WTC11 (cell line): Measurements from ENCODE around the gene PIK3R6. TPM values are rescaled to one million over a fixed set of nuclear protein-coding genes. Genes with fewer than 3 reads are reported as not detected.

ENCODE experiments used
- ATAC-seq: fragments of 200-7000 bp; cut with Tn5 transposase; 2 replicates; pipeline ENCODE4 v1.10.0; 2021; ENCODE audit warnings: mild to moderate bottlenecking, moderate library complexity
- CTCF ChIA-PET: fragments of 300-600 bp; sonication (Branson Sonifier 250); formaldehyde crosslinking; loops from one replicate; lab custom pipeline; 2021; ENCODE audit warnings: antibody characterized with exemption; lab: Charles Lee
- POLR2A ChIA-PET: fragments of 350-600 bp; sonication (Branson Sonifier 250); formaldehyde crosslinking; loops from one replicate; lab custom pipeline; 2021; ENCODE audit warnings: antibody characterized with exemption; lab: Charles Lee
- DNase-seq: peaks from one replicate; pipeline ENCODE4 v3.0.0; 2021; ENCODE audit warnings: low spot score
- H3K27ac Mint-ChIP-seq: 2 replicates; pipeline ENCODE4 v1.8.0; 2021; ENCODE audit warnings: mixed read lengths
- H3K27me3 Mint-ChIP-seq: 2 replicates; pipeline ENCODE4 v1.8.0; 2021; ENCODE audit warnings: low read depth, mild to moderate bottlenecking, moderate library complexity, mixed read lengths
- H3K36me3 Mint-ChIP-seq: 2 replicates; pipeline ENCODE4 v1.8.0; 2021; ENCODE audit warnings: mixed read lengths
- H3K4me1 Mint-ChIP-seq: 2 replicates; pipeline ENCODE4 v1.8.0; 2022; ENCODE audit warnings: mixed read lengths
- H3K4me3 Mint-ChIP-seq: 2 replicates; pipeline ENCODE4 v1.8.0; 2021; ENCODE audit warnings: mild to moderate bottlenecking, moderate library complexity, mixed read lengths
- H3K9me3 Mint-ChIP-seq: 2 replicates; pipeline ENCODE4 v1.8.0; 2021; ENCODE audit warnings: mixed read lengths
- CREB1 ChIP-seq: sonication (generic); formaldehyde crosslinking; IDR thresholded peaks from 2 replicates; pipeline ENCODE4 v1.8.0; 2023; ENCODE audit warnings: mild to moderate bottlenecking, missing genetic modification reagents
- FOXJ3 ChIP-seq: sonication (generic); formaldehyde crosslinking; IDR thresholded peaks from 2 replicates; pipeline ENCODE4 v1.9.0; 2021; ENCODE audit warnings: missing genetic modification reagents, mild to moderate bottlenecking, borderline replicate concordance
- MYBL2 ChIP-seq: sonication (generic); formaldehyde crosslinking; IDR thresholded peaks from 2 replicates; pipeline ENCODE4 v1.8.1; 2023; ENCODE audit warnings: mild to moderate bottlenecking, moderate library complexity, missing genetic modification reagents
- NFYB ChIP-seq: sonication (generic); formaldehyde crosslinking; conservative IDR thresholded peaks from 2 replicates; pipeline ENCODE4 v1.8.0; 2022; ENCODE audit warnings: low read depth, missing genetic modification reagents
- RELA ChIP-seq: sonication (generic); formaldehyde crosslinking; IDR thresholded peaks from 2 replicates; pipeline ENCODE4 v1.8.1; 2022; ENCODE audit warnings: missing genetic modification reagents, mild to moderate bottlenecking, borderline replicate concordance
- RORB ChIP-seq: fragments of 250-450 bp; sonication (Bioruptor Pico); IDR thresholded peaks from 2 replicates; pipeline ENCODE4 v1.9.0; 2021; ENCODE audit warnings: mild to moderate bottlenecking
- SP1 ChIP-seq: sonication (generic); formaldehyde crosslinking; conservative IDR thresholded peaks from 2 replicates; pipeline ENCODE4 v1.8.1; 2022; ENCODE audit warnings: missing genetic modification reagents
- ZNF138 ChIP-seq: sonication (generic); formaldehyde crosslinking; conservative IDR thresholded peaks from 2 replicates; pipeline ENCODE4 v1.8.1; 2022; ENCODE audit warnings: mild to moderate bottlenecking, moderate library complexity, missing genetic modification reagents
- ZNF263 ChIP-seq: sonication (generic); formaldehyde crosslinking; IDR thresholded peaks from 2 replicates; pipeline ENCODE4 v1.8.1; 2022; ENCODE audit warnings: low read depth, mild to moderate bottlenecking, moderate library complexity, missing genetic modification reagents
- ZNF423 ChIP-seq: fragments of 250-450 bp; sonication (Bioruptor Pico); IDR thresholded peaks from 2 replicates; pipeline ENCODE4 v2.1.2; 2022; ENCODE audit warnings: mild to moderate bottlenecking, moderate library complexity
- total RNA-seq: library from RNA; stranded (reverse); gene quantifications from 3 replicates; pipeline ENCODE4 v1.2.3, GENCODE V29; 2021
- TF ChIP-seq, protein P1 (sequence below): sonication (generic); formaldehyde crosslinking; IDR thresholded peaks from 2 replicates; pipeline ENCODE4 v1.8.0; 2023; ENCODE audit warnings: mild to moderate bottlenecking, missing genetic modification reagents
- TF ChIP-seq, protein P2 (sequence below): sonication (generic); formaldehyde crosslinking; IDR thresholded peaks from 2 replicates; pipeline ENCODE4 v1.8.1; 2022; ENCODE audit warnings: low read depth, missing genetic modification reagents, borderline replicate concordance
- TF ChIP-seq, protein P3 (sequence below): fragments of 250-450 bp; sonication (Bioruptor Pico); IDR thresholded peaks from 2 replicates; pipeline ENCODE4 v1.9.0; 2021; ENCODE audit warnings: mild to moderate bottlenecking
- TF ChIP-seq, protein P4 (sequence below): fragments of 250-450 bp; sonication (Bioruptor Pico); IDR thresholded peaks from 2 replicates; pipeline ENCODE4 v1.8.0; 2021; ENCODE audit warnings: mild to moderate bottlenecking
- TF ChIP-seq, protein P5 (sequence below): sonication (generic); formaldehyde crosslinking; IDR thresholded peaks from 2 replicates; pipeline ENCODE4 v1.8.1; 2022; ENCODE audit warnings: missing genetic modification reagents, borderline replicate concordance
- TF ChIP-seq, protein P6 (sequence below): sonication (generic); formaldehyde crosslinking; IDR thresholded peaks from 2 replicates; pipeline ENCODE4 v1.8.0; 2022; ENCODE audit warnings: missing genetic modification reagents
- TF ChIP-seq, protein P7 (sequence below): sonication (generic); formaldehyde crosslinking; IDR thresholded peaks from 2 replicates; pipeline ENCODE4 v1.8.0; 2022; ENCODE audit warnings: mild to moderate bottlenecking, missing genetic modification reagents

PIK3R6 gene
- total RNA-seq, 1 experiment from 2014 or later = 0.15 TPM

DNA sequence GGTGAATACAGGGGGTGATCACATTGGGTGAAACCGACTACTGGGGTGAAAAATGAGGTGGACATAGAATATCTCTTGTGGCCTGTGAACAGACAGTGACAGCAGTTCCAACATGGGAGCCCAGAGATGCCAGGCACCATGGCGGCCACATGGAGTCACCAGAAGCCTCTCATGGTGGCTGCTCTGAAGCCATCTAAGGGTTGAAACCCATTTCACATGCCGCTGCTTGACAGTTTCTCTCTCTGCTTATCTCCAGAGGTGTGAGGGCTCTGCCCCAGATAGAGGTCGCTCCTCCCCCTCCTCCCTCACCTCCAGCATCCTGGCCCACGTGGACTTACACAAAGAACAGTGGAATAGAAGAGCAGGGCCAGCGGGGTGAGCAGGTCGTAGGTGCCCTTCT, 37.9 kb upstream of the PIK3R6 start:
- no peaks in the 10 kb centered on the region; the same call in 1 of the 2 replicates for H3K27me3 Mint-ChIP-seq
- no peak for DNase-seq
- H3K4me1 Mint-ChIP-seq = peaks cover 12% of the 10 kb centered on the region
- TF ChIP-seq ZNF263 (CRISPR knock-in tag) (no peak), ZNF423 (CRISPR knock-in tag) (no peak), ZNF138 (CRISPR knock-in tag) (no peak), SP1 (CRISPR knock-in tag) (no peak), RORB (CRISPR knock-in tag) (no peak), NFYB (no peak), MYBL2 (CRISPR knock-in tag) (no peak), FOXJ3 (no peak), CREB1 (no peak), RELA (CRISPR knock-in tag) (no peak)
- TF ChIP-seq, protein P1, sequence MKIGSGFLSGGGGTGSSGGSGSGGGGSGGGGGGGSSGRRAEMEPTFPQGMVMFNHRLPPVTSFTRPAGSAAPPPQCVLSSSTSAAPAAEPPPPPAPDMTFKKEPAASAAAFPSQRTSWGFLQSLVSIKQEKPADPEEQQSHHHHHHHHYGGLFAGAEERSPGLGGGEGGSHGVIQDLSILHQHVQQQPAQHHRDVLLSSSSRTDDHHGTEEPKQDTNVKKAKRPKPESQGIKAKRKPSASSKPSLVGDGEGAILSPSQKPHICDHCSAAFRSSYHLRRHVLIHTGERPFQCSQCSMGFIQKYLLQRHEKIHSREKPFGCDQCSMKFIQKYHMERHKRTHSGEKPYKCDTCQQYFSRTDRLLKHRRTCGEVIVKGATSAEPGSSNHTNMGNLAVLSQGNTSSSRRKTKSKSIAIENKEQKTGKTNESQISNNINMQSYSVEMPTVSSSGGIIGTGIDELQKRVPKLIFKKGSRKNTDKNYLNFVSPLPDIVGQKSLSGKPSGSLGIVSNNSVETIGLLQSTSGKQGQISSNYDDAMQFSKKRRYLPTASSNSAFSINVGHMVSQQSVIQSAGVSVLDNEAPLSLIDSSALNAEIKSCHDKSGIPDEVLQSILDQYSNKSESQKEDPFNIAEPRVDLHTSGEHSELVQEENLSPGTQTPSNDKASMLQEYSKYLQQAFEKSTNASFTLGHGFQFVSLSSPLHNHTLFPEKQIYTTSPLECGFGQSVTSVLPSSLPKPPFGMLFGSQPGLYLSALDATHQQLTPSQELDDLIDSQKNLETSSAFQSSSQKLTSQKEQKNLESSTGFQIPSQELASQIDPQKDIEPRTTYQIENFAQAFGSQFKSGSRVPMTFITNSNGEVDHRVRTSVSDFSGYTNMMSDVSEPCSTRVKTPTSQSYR (CRISPR knock-in tag) = no peak
- TF ChIP-seq, protein P2, sequence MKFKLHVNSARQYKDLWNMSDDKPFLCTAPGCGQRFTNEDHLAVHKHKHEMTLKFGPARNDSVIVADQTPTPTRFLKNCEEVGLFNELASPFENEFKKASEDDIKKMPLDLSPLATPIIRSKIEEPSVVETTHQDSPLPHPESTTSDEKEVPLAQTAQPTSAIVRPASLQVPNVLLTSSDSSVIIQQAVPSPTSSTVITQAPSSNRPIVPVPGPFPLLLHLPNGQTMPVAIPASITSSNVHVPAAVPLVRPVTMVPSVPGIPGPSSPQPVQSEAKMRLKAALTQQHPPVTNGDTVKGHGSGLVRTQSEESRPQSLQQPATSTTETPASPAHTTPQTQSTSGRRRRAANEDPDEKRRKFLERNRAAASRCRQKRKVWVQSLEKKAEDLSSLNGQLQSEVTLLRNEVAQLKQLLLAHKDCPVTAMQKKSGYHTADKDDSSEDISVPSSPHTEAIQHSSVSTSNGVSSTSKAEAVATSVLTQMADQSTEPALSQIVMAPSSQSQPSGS (CRISPR knock-in tag) = no peak
- TF ChIP-seq, protein P3, sequence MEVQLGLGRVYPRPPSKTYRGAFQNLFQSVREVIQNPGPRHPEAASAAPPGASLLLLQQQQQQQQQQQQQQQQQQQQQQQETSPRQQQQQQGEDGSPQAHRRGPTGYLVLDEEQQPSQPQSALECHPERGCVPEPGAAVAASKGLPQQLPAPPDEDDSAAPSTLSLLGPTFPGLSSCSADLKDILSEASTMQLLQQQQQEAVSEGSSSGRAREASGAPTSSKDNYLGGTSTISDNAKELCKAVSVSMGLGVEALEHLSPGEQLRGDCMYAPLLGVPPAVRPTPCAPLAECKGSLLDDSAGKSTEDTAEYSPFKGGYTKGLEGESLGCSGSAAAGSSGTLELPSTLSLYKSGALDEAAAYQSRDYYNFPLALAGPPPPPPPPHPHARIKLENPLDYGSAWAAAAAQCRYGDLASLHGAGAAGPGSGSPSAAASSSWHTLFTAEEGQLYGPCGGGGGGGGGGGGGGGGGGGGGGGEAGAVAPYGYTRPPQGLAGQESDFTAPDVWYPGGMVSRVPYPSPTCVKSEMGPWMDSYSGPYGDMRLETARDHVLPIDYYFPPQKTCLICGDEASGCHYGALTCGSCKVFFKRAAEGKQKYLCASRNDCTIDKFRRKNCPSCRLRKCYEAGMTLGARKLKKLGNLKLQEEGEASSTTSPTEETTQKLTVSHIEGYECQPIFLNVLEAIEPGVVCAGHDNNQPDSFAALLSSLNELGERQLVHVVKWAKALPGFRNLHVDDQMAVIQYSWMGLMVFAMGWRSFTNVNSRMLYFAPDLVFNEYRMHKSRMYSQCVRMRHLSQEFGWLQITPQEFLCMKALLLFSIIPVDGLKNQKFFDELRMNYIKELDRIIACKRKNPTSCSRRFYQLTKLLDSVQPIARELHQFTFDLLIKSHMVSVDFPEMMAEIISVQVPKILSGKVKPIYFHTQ (CRISPR knock-in tag) = no peak
- TF ChIP-seq, protein P4, sequence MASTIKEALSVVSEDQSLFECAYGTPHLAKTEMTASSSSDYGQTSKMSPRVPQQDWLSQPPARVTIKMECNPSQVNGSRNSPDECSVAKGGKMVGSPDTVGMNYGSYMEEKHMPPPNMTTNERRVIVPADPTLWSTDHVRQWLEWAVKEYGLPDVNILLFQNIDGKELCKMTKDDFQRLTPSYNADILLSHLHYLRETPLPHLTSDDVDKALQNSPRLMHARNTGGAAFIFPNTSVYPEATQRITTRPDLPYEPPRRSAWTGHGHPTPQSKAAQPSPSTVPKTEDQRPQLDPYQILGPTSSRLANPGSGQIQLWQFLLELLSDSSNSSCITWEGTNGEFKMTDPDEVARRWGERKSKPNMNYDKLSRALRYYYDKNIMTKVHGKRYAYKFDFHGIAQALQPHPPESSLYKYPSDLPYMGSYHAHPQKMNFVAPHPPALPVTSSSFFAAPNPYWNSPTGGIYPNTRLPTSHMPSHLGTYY = no peak
- TF ChIP-seq, protein P5, sequence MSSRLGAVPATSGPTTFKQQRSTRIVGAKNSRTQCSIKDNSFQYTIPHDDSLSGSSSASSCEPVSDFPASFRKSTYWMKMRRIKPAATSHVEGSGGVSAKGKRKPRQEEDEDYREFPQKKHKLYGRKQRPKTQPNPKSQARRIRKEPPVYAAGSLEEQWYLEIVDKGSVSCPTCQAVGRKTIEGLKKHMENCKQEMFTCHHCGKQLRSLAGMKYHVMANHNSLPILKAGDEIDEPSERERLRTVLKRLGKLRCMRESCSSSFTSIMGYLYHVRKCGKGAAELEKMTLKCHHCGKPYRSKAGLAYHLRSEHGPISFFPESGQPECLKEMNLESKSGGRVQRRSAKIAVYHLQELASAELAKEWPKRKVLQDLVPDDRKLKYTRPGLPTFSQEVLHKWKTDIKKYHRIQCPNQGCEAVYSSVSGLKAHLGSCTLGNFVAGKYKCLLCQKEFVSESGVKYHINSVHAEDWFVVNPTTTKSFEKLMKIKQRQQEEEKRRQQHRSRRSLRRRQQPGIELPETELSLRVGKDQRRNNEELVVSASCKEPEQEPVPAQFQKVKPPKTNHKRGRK (CRISPR knock-in tag) = no peak
- TF ChIP-seq, protein P6, sequence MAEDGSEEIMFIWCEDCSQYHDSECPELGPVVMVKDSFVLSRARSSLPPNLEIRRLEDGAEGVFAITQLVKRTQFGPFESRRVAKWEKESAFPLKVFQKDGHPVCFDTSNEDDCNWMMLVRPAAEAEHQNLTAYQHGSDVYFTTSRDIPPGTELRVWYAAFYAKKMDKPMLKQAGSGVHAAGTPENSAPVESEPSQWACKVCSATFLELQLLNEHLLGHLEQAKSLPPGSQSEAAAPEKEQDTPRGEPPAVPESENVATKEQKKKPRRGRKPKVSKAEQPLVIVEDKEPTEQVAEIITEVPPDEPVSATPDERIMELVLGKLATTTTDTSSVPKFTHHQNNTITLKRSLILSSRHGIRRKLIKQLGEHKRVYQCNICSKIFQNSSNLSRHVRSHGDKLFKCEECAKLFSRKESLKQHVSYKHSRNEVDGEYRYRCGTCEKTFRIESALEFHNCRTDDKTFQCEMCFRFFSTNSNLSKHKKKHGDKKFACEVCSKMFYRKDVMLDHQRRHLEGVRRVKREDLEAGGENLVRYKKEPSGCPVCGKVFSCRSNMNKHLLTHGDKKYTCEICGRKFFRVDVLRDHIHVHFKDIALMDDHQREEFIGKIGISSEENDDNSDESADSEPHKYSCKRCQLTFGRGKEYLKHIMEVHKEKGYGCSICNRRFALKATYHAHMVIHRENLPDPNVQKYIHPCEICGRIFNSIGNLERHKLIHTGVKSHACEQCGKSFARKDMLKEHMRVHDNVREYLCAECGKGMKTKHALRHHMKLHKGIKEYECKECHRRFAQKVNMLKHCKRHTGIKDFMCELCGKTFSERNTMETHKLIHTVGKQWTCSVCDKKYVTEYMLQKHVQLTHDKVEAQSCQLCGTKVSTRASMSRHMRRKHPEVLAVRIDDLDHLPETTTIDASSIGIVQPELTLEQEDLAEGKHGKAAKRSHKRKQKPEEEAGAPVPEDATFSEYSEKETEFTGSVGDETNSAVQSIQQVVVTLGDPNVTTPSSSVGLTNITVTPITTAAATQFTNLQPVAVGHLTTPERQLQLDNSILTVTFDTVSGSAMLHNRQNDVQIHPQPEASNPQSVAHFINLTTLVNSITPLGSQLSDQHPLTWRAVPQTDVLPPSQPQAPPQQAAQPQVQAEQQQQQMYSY (CRISPR knock-in tag) = no peak
- TF ChIP-seq, protein P7, sequence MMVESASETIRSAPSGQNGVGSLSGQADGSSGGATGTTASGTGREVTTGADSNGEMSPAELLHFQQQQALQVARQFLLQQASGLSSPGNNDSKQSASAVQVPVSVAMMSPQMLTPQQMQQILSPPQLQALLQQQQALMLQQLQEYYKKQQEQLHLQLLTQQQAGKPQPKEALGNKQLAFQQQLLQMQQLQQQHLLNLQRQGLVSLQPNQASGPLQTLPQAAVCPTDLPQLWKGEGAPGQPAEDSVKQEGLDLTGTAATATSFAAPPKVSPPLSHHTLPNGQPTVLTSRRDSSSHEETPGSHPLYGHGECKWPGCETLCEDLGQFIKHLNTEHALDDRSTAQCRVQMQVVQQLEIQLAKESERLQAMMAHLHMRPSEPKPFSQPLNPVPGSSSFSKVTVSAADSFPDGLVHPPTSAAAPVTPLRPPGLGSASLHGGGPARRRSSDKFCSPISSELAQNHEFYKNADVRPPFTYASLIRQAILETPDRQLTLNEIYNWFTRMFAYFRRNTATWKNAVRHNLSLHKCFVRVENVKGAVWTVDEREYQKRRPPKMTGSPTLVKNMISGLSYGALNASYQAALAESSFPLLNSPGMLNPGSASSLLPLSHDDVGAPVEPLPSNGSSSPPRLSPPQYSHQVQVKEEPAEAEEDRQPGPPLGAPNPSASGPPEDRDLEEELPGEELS = no peak
- CTCF ChIA-PET = interaction anchor here (0.7 kb wide), 1 partner anchor 285 kb away, joined by 3 read pairs; no protein-coding TSS in a partner anchor
- H3K4me3 Mint-ChIP-seq = no peak overlapping the region
- POLR2A ChIA-PET = no interaction called here
- H3K27ac Mint-ChIP-seq = no peak overlapping the region
- no peak for ATAC-seq
- H3K36me3 Mint-ChIP-seq = no peaks in the 10 kb centered on the region
- no peaks in the 10 kb centered on the region for H3K9me3 Mint-ChIP-seq
